Lower leg skin (tissue), 4 donors: ENCODE data around the gene CCM2. TPM values are rescaled to one million over a fixed set of nuclear protein-coding genes. Genes with fewer than 3 reads are reported as not detected.

Experiments
- DNase-seq, 2 donors: peaks; one replicate each; pipeline ENCODE4 v3.0.0-alpha.2; 2019; ENCODE audit warnings: low spot score in 2 of 2
- H3K4me3 ChIP-seq: fragments of 200-600 bp; sonication (generic); 2 replicates; pipeline ENCODE4 v1.5.1; 2017; ENCODE audit warnings: mild to moderate bottlenecking, low read depth; ENCODE audit not compliant: poor library complexity, severe bottlenecking
- CTCF ChIP-seq, 3 donors: fragments of 450-650 bp; IDR thresholded peaks; one replicate each; pipeline ENCODE4 v1.5.1; 2016; ENCODE audit warnings: antibody characterized with exemption in 3 of 3, mild to moderate bottlenecking in 3 of 3, moderate library complexity in 2 of 3
- POLR2A ChIP-seq, 2 donors: fragments of 450-650 bp; IDR thresholded peaks; one replicate each; pipeline ENCODE4 v1.6.1; 2016 to 2017; ENCODE audit warnings: antibody characterized with exemption in 2 of 2, mild to moderate bottlenecking in 1 of 2, moderate library complexity in 1 of 2
- WGBS, 2 donors: methylation state at CpG; one replicate each; pipeline ENCODE4 v1.1.5; 2018; 5-methylcytosine and 5-hydroxymethylcytosine counted together
- intact Hi-C: fragments of 100-400 bp; cut with DNase I; formaldehyde crosslinking; loops from one replicate; pipeline ENCODE4 v1.15.0; 2023; ENCODE audit warnings: low total_unique reads
- total RNA-seq, 4 donors: library from RNA; depleted of rRNA; stranded (reverse); fragments of >200 nt; gene quantifications; one replicate each; pipeline ENCODE4 v1.1.0, GENCODE V29; 2016

The CCM2 gene
- total RNA-seq, 4 donors from 2014 or later: 25.1 to 45.7 (median 32.6) TPM

GRCh38 chr7:45048748-45049147, 48.7 kb downstream of the CCM2 start:
- 92 to 100% methylated on average over 1 of the region's 1 CpG for WGBS, 2 donors
- intact Hi-C loops: no loop called here
- DNase-seq: peak in 1 of 2 donors; percentile 4

GRCh38 chr7:45050198-45050597, 50.2 kb downstream of the CCM2 start:
- WGBS, 2 donors: 94 to 98% methylated on average over 2 of the region's 2 CpGs
- no peak for TF ChIP-seq CTCF (IDR thresholded peaks at IDR 0.05)
- no peak for TF ChIP-seq POLR2A (IDR thresholded peaks at IDR 0.05)
- H3K4me3 ChIP-seq: no peak overlapping the region
- intact Hi-C loops: no loop called here
- no peak for DNase-seq

More at GRCh38 chr7:45048748-45049147, 48.7 kb downstream of the CCM2 start:
- no peak overlapping the region for H3K4me3 ChIP-seq
- no peak for TF ChIP-seq POLR2A (IDR thresholded peaks at IDR 0.05)

GRCh38 chr7:45052011-45052410, 52.0 kb downstream of the CCM2 start:
- H3K4me3 ChIP-seq: no peak overlapping the region
- no peak for TF ChIP-seq POLR2A (IDR thresholded peaks at IDR 0.05)
- TF ChIP-seq CTCF (IDR thresholded peaks at IDR 0.05): no peak
- peak in 1 of 2 donors; percentile 28 for DNase-seq
- intact Hi-C loops: no loop called here
- WGBS, 2 donors: 77 to 79% methylated on average over 3 of the region's 3 CpGs

GRCh38 chr7:45053401-45053800, 53.4 kb downstream of the CCM2 start:
- intact Hi-C loops: no loop called here
- DNase-seq: no peak
- H3K4me3 ChIP-seq: no peak overlapping the region
- TF ChIP-seq POLR2A (IDR thresholded peaks at IDR 0.05) (no peak), CTCF (IDR thresholded peaks at IDR 0.05) (no peak)
- whole genome bisulfite sequencing, 2 donors: 88 to 94% methylated on average over 6 of the region's 6 CpGs

- no peak for TF ChIP-seq CTCF (IDR thresholded peaks at IDR 0.05)
- TF ChIP-seq POLR2A (IDR thresholded peaks at IDR 0.05): no peak
- no peak overlapping the region for H3K4me3 ChIP-seq
- intact Hi-C loops: no loop called here
- peak in 1 of 2 donors; percentile 45 for DNase-seq
- WGBS, 2 donors: 76 to 86% methylated on average over 5 of the region's 5 CpGs
Measured at GRCh38 chr7:45053941-45054340, 53.9 kb downstream of the CCM2 start.

- no peak for TF ChIP-seq CTCF (IDR thresholded peaks at IDR 0.05)
- TF ChIP-seq POLR2A (IDR thresholded peaks at IDR 0.05): no peak
- H3K4me3 ChIP-seq: no peak overlapping the region
- DNase-seq: peak in 1 of 2 donors; percentile 64
- intact Hi-C loops: no loop called here
- 68 to 71% methylated on average over 3 of the region's 3 CpGs for WGBS, 2 donors
Measured at GRCh38 chr7:45054442-45054841, 54.4 kb downstream of the CCM2 start.
